ENCODE measurements around the gene PRKCA.

GRCh38 chr17:66487981-66488468 is 185.6 kb downstream of the PRKCA start:
- TF ChIP-seq ATF4 (CRISPR knock-in tag; IDR thresholded peaks at IDR 0.05) (0 out of 4 replicates have a peak, but pooled peaks of 1 of the 2 experiments have one; percentile 22), CTCF (CRISPR knock-in tag; IDR thresholded peaks at IDR 0.05) (no peak), NFKBIZ (CRISPR knock-in tag; IDR thresholded peaks at IDR 0.05) (no peak), TAF15 (IDR thresholded peaks at IDR 0.05; ENCODE audit: low read depth, low read length, poor library complexity, severe bottlenecking) (no peak), ZNF235 (CRISPR knock-in tag; IDR thresholded peaks at IDR 0.05; ENCODE audit: borderline replicate concordance) (no peak), RFX5 (IDR thresholded peaks at IDR 0.05; ENCODE audit: low read depth, low read length) (no peak), LRRFIP1 (CRISPR knock-in tag; conservative IDR thresholded peaks at IDR 0.05) (no peak), MTF2 (CRISPR knock-in tag; IDR thresholded peaks at IDR 0.05; ENCODE audit: borderline replicate concordance) (no peak), EZH2 (conservative IDR thresholded peaks at IDR 0.05; ENCODE audit: low read depth, low read length) (no peak), SKI (IDR thresholded peaks at IDR 0.05; ENCODE audit: partially characterized antibody) (no peak)
- TF ChIP-seq, protein P1, sequence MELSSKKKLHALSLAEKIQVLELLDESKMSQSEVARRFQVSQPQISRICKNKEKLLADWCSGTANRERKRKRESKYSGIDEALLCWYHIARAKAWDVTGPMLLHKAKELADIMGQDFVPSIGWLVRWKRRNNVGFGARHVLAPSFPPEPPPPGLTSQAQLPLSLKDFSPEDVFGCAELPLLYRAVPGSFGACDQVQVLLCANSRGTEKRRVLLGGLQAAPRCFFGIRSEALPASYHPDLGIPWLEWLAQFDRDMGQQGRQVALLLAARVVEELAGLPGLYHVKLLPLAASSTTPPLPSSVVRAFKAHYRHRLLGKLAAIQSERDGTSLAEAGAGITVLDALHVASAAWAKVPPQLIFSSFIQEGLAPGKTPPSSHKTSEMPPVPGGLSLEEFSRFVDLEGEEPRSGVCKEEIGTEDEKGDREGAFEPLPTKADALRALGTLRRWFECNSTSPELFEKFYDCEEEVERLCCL (CRISPR knock-in tag; IDR thresholded peaks at IDR 0.05; ENCODE audit: borderline replicate concordance) = no peak

Measured in HepG2 (cell line).